Activated naive CD4-positive, alpha-beta T cell (primary cell): Measurements from ENCODE around the gene MYOZ3.
A peak's percentile ranks its signal among the peaks of the same experiment; 100 is the strongest.

Experiments
- DNase-seq, 4 experiments: peaks; one replicate each; lab custom pipeline; 2025; lab: John Stamatoyannopoulos, UW

MYOZ3 gene, protein sequence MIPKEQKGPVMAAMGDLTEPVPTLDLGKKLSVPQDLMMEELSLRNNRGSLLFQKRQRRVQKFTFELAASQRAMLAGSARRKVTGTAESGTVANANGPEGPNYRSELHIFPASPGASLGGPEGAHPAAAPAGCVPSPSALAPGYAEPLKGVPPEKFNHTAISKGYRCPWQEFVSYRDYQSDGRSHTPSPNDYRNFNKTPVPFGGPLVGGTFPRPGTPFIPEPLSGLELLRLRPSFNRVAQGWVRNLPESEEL

DNA sequence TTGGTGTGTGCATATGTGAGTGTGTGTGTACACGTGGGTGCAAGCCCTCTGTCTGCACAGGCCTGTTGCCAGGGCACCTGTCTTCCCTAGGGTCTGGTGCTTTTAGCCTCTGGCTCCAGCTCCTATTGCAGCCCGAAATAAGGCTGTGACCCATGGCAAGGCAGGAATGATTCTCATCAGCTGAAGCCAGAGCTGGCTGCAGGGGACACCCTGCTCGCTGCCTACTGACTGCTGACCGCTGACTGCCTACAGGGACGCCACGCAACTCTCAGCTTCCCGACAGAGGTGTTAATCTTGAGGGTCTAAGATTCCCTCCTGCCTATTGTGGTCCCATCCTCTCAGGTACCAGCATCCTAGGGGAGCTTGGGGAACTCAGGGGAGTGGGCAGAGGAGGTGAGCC lies at the start of gene MYOZ3:
Gene MYOZ3 (plus strand): TSS at position 166 of the 400 bp plus-strand sequence. CDS start 1,691 bp downstream, outside the sequence.
- DNase-seq = no peak

DNA sequence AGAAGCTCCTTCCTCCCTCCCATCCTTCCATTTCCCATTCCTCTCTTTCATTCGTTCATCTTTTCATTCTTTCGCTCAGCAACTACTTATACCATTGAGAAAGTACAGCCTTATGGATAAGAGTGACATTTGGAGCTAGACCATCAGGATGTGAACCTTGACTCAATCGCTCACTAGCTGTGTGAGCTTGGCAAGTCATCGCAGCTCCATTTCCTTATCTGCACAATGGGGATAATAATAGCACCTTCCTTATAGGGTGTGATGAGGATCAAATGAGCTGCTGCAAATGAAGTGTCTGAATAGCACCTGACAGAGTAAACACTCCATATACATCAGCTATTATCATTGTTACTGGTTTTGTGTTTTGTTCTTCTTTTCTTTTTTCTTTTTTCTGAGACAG lies 48.6 kb upstream of the MYOZ3 start:
- DNase-seq = no peak

- DNase-seq = no peak
These were observed 48.0 kb upstream of the MYOZ3 start for GRCh38 chr5:150612905-150613670.

- DNase-seq = no peak
These were observed 46.9 kb upstream of the MYOZ3 start for GRCh38 chr5:150613991-150614660.

DNA sequence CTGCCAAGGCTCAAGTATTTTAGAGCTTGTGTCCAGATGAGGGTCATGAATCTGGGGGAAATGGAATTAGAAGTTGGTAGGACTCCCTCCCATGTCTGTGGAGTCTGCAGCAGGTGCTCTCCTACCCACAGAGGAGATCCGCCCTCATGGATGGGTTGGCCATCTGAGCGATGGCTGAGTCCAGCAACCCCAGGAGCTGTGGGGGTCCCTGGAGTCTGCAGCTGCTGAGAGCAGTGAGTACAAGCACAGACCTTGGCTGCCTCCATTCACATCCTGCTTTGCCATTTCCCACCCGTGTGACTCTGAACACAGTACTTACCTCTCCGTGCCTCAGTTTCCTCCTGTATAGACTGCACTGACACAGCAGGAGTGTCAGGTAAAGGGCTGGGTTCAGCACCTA lies 46.4 kb upstream of the MYOZ3 start:
- DNase-seq = no peak

DNA sequence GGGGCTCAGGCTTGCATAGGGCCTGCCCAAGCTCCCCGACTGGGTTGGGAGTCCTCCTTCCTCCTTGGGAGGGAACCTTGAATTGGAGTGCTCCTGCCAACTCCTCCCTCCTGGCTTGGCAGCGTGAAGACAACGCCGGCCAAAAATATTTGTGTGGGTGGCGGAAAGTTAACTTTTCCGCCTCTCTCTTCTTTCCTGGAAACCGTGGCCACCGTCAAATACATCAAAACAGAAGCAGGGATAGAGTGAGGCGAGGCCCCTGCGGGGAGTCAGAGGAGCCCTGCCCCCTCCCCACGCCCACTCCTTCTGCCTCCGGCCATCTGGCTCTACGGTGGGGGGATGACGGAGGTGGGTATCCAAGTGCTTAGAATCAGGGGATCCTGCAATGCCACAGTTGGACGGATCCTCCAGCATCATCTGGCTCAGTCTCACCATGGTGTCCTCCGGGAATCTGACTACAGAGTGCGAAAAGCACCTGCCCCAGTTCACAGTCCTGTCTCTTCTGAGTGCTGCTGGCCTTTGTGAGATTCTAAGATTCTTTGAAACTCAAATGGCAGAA lies 45.8 kb upstream of the MYOZ3 start:
- no peak for DNase-seq

DNA sequence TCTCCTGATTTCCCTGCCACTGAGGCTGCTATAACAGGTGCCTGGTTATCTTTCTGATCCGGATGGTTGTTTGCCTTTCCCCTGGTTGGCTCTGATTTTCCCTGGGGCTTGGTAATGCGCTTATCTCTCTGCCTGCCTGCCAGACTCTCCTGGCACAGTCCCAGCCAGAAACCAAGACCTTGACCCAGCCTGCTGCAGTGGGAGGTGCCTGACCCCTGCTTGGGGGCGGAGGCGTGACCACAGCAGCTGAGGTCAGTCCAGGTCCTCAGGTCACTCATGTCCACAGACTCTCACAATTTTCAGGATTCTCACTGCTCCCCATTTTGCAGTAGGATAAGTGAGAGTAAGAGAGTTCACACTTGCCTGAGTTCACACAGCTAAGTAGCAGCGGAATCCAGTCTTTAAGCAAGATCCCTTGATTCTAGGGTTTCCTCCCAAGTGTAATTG lies 45.0 kb upstream of the MYOZ3 start:
- DNase-seq = no peak

GRCh38 chr5:150616506-150616905 lies 44.5 kb upstream of the MYOZ3 start:
- no peak for DNase-seq

- DNase-seq = no peak
These were observed 42.9 kb upstream of the MYOZ3 start for GRCh38 chr5:150618163-150618562.

DNA sequence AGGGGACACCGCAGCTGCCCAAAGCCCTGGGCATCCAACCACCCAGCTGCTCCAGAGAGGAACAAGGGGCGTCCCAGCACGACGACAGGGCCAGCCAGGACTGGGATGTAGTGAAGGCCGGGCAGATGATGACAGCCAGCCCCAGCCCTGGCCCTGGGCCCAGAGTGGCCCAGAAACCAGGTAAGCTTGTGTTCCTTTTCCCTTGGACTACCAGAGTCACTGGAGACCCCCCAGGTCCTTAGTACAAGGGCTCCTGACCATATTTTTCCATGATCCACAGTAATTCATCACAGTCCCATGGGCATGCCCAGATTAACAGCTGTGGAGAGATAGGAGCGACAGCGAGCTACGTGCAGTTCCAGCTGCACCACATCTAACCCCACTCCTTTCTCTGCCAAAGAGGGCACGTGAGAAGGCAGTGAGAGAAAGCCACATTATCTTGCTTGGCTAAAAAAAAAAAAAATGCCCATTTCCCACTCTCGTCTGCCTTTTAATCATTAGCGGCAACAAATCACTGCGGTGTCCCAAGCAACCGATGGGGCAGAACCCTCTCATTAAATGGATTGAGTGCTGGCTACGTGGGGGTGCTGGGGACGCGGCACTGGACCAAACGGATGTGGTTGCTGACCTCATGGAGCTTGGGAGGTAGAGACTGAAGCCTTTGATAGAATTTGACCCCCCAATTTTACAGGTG lies 42.3 kb upstream of the MYOZ3 start:
- no peak for DNase-seq

DNA sequence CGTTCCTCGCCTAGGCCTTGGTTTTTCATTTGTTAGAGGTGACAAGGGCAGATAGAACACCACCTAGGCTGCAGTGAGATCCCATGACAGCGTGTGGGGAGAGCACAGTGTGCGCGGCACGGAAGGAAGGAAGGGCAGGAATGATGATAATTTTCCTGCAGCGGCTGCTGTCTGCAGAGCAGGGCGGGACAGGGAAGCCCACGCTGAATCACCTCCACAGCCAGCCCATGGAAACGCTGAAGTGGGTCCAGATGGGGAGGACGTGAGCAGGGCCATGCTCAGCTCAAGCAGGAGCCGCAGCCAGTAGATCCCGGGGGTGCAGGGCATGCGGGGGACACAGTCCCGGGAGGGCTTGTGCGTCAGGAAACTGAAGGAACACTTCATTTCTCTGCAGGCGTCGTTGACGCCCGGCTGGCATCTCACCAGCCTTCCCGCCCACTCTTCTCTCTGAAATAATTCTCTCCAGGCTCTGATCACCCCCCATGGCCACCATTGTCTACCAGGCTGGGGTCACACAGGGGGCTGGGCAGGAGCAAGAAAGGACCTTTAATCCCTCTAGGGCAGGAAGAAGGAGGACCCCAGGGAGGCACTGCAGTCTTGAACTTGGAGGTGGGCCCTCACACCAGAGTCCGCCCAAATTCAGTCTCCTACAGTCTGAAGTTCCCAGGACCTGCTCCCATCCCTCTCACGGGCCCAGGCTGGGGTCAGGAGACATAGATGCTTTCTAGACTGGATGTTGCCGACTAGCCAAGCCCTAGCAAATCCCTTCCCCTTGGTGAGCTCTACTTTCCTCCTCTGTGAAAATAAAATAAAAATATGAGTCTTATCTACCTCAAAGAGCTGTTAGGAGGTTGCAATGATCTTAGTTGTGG lies 41.5 kb upstream of the MYOZ3 start:
- DNase-seq = no peak

GRCh38 chr5:150621301-150621700 lies 39.8 kb upstream of the MYOZ3 start:
- no peak for DNase-seq

DNA sequence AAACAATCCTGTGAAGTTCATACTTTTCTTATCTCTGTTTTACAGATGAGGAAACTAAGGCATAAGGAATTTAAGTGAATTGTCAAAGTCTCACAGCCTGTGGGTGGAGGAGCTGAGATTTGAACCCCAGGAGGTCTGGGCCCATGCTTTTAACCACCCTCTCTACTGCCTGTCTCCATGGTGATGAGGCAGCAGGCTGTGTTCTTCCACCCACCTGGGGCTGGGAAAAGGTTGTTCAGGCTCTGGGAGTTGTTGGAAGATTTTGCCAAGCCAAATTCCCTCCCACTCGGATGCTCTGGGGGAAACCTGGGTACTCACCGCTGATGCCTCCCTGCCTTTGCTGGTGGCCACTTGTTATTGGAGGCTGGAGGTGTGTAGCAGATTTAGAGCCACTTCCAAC lies 38.9 kb upstream of the MYOZ3 start:
- DNase-seq = no peak

GRCh38 chr5:150623152-150623877 lies 37.7 kb upstream of the MYOZ3 start:
- no peak for DNase-seq

DNA sequence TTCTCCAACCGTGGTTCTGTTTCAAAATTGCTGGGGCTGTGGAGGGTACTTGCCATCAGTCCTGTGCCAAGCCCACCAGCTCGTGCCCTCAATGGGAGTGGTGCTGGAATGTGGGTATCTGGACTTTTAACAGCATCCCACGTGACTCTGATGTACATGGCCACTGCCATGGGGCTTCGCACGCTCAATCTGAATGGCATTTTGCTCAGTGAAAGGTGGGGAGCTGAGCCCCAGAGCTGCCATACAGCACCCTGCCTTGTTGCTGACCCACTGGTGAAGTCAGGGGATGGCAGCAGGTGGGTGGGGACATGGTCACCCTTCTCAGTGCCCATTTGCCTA lies 37.2 kb upstream of the MYOZ3 start:
- no peak for DNase-seq

GRCh38 chr5:150624334-150625163 lies 36.5 kb upstream of the MYOZ3 start:
- DNase-seq = peak in 1 of 4 experiments; percentile 46

DNA sequence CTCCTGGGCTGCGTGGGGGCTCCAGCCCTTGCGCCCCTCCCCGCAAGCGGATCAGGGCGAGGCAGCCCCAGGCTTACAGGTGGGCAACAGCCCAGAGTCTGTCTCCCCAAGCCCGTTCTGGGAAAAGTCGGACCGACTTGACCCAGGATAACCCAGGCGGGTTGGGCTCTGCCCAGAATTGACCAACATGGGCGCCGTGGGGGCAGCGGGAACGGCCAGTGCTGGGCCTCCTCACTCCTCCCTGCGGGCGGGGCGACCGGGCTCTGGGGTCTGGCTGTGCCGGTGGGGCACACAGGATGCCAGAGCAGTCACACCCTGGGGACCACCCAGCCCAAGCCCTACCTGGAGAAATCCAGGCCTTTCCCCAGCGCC lies 35.9 kb upstream of the MYOZ3 start:
- no peak for DNase-seq

- DNase-seq = no peak
These were observed 35.0 kb upstream of the MYOZ3 start for GRCh38 chr5:150625831-150626746.

DNA sequence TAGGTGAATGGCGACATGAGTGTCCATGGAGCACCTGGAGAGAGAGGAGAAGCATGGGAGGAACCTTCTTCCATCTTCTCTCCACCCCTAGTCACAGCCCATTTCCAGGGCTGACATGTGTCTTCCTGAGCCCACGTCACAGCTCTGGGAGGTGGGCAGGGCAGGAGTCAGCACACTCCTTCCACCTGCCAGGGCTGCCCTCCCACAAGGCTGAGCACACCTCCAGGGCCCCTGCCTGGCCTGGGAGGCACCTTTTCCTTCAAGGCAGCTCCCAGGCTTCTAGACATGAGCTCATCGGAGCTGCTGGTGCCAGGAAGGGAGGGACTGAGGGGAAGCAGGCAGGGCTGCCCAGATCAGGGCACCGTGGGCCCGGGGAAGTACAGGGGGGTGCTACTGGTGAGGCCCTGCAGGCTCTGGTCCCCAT lies 34.2 kb upstream of the MYOZ3 start:
- no peak for DNase-seq
